ENCODE results near the gene TRA2A.
A peak's percentile ranks its signal among the peaks of the same experiment; 100 is the strongest.

The TRA2A gene

GRCh38 chr7:23469150-23469960 lies 62.4 kb downstream of the TRA2A start:
- peak in 1 of 4 experiments; percentile 17 for DNase-seq

- no peak for DNase-seq
These were observed 63.1 kb downstream of the TRA2A start for GRCh38 chr7:23468526-23469149.

- no peak for DNase-seq
These were observed 63.8 kb downstream of the TRA2A start for GRCh38 chr7:23467806-23468525.

- DNase-seq = no peak
These were observed 64.4 kb downstream of the TRA2A start for GRCh38 chr7:23467291-23467805.

DNA sequence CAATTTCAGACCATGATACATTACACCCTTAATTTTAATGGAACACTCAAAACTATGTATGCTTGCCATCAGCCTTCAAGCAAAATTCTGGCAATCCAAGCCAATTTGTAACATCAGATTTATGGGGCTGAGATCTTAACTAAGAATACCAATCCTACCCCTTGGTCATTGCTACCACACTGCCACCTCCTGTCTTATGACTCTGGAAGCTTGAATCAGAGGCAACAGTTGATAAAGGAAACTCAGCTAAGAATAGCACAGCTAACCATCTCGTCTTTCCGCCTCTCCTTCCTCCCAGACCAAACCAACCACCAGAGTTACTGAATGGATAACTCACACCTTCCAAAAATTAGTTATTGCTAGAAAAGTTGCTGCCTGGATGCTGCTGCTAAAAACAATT lies 68.9 kb downstream of the TRA2A start:
- no peak for DNase-seq

- no peak for DNase-seq
These were observed 73.7 kb downstream of the TRA2A start for GRCh38 chr7:23458044-23458443.

DNA sequence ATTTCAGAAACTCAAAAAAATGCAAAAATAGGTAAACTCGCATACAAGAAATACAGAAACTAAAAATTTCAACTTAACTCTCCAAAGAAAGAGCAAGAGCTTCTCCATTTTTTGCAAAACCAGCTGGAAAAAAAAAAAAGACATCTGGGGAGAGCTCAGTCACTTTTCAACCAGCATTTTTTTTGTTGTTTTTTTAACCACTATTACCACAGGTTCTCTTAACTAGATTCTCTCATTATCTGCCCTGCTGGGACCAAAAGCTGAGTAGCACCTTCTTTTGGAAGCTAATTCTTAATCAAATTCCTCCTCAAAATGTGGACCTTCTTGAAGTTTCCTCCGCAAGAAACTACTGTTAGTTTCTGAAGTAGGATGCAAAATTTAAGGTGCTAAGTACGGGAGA lies 75.7 kb downstream of the TRA2A start:
- no peak for DNase-seq

GRCh38 chr7:23454881-23455526 lies 76.8 kb downstream of the TRA2A start:
- DNase-seq = no peak
